ENCODE measurements around the gene MSH2.
"Not testable (repeated sequence)": the region's sequence is repeated elsewhere in the genome, so short reads cannot be mapped to it uniquely, and the experiment has no call there.

The MSH2 gene

DNA sequence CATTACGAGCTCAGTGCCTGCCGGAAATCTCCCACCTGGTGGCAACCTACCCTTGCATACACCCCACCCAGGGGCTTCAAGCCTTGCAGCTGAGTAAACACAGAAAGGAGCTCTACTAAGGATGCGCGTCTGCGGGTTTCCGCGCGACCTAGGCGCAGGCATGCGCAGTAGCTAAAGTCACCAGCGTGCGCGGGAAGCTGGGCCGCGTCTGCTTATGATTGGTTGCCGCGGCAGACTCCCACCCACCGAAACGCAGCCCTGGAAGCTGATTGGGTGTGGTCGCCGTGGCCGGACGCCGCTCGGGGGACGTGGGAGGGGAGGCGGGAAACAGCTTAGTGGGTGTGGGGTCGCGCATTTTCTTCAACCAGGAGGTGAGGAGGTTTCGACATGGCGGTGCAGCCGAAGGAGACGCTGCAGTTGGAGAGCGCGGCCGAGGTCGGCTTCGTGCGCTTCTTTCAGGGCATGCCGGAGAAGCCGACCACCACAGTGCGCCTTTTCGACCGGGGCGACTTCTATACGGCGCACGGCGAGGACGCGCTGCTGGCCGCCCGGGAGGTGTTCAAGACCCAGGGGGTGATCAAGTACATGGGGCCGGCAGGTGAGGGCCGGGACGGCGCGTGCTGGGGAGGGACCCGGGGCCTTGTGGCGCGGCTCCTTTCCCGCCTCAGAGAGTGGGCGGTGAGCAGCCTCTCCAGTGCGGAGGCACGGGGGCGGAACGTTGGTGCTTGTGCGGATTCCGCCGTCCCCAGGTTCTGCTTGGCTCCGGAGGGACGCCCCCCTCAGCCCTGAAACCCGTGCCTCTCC is at the start of gene MSH2:
MSH2 (plus strand) TSS at position 352 of the 804 bp plus-strand sequence; CDS start at position 388, 36 bp downstream.
- DNase-seq (ENCODE audit: low read depth), result peak; percentile 93

DNA sequence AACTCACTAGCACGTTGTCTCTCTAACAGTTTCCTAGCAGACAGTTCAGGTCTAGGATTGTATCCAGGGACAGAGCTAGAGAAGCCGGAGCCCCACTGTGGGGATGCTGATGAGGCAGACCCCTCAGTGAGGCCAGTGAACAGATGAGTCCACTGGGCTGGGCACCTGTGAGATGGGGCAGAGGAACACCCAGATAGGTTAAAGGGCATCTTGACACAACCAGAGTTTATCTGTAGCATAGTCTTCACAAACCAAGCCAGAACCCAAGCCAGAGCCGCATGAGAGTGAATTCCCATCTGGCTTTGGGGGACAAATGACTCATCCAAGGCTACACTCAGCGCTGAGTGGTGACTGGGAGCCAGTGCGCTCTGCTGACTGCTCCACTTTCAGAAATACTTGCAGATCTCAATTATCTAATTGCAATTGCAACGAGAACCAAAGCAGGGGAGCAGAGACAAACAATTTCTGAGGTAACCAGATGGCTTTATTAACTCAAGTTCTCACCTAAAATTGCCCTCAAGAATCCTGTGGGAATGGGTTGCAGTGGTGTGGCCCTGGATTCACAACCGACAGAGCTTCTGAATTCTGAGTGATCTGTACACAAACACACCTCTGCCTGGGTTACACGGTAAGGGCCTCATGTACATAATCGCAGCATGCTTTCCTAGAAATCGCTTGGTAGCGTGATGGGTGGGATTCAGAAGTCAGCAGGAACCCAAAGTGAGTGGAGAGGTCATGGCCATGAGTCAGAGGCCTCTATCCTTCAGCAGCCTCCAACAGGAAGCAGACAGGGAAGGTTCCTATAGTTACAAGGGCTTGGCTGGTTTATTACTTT is 48.7 kb upstream of the MSH2 start:
- peak; percentile 88 for DNase-seq (ENCODE audit: low read depth)

DNA sequence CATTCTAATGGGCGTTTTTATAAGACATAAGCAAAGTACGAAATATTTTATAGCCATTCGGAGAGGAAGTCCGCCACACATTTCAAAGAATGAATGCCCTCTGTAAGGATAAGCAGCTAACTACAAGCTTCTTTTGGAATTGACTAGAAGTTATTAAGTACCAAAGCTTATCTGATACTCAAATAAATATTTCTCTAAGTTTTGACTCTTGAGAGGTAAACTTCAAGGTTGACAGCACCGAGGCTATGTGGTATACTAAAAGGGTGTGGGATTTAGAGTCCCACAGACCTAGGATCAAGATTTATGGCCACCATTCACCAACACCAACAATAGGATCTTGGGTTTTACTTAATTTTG is 48.1 kb upstream of the MSH2 start:
- no peak for DNase-seq (ENCODE audit: low read depth)

DNA sequence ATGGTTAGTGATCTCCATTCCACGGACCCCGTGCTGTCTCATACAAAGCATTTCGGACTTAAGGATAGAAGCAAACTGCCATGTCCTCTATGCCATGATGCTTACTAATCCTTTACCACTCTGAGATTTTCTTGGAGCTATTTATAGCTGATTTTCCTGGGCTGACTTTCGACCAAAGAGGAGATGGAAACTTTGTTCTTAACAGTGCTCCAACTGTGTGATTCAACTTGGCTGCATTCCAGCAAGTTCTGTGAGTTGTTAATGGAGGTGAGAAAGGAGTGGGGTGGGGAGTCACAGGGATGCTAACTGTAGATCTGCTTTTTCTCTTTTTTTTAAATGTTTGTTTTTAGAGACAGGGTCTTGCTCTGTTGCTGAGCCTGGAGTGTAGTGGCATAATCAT is 45.5 kb upstream of the MSH2 start:
- DNase-seq (ENCODE audit: low read depth), result peak; percentile 43

DNA sequence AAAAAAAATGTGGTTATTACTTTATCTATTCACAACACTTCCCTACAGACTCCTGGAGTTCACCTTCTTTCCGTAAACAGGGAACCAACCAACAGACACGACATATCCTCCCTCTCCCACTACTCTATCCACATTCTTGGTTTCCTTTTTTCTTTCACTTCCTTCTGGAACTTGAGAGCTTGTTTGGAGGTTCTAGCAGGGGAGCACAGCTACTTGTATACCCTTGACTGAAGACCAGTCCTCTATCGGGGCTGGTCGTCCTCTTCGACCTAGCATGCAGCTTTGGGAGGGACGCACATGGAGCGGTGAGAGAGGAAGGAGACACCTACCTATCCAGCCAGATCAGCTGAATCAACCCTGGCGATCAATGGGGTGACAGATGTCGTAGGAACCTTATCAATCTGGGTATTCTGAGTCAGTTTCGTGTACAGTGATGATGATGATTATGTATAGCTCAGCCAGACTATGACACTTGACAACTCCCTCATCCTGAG is 43.5 kb upstream of the MSH2 start:
- no peak for DNase-seq (ENCODE audit: low read depth)

DNA sequence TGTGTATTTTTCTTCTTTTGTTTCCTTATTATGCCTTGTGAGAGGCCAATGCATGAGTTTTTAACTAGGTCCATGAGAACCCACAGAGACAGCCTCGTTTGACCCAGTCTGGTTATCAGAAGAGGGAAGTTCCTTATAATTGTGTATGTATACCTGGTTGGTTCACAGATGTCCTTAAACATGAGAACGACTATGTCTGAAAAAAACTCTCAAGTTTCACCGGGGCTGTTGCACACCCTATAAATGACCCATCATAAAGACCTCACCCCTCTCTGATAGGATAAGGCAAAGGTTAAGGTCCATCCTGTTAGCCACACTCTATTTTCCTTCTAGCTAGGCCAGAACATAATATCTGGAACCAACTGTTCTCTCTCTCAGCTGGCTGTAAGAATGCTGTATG is 42.7 kb upstream of the MSH2 start:
- no peak for DNase-seq (ENCODE audit: low read depth)

DNA sequence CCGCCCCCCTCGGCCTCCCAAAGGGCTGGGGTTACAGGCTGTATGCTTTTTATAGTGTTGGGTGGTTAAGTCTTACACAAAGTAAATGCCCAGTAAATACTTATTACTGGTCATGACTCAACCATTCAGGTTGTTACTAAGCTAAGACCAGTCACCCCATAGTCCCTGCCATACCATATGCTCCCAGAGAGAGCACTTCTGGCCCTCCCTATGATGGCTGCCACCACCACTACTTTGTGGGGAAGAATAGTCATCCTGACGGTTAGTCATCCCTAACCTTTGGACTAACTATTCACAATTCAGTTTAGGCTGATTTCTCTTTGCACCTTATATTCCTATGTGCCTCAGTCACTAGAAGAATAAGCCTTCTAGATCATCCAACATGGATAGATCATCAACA is 42.0 kb upstream of the MSH2 start:
- DNase-seq (ENCODE audit: low read depth), result peak; percentile 98

DNA sequence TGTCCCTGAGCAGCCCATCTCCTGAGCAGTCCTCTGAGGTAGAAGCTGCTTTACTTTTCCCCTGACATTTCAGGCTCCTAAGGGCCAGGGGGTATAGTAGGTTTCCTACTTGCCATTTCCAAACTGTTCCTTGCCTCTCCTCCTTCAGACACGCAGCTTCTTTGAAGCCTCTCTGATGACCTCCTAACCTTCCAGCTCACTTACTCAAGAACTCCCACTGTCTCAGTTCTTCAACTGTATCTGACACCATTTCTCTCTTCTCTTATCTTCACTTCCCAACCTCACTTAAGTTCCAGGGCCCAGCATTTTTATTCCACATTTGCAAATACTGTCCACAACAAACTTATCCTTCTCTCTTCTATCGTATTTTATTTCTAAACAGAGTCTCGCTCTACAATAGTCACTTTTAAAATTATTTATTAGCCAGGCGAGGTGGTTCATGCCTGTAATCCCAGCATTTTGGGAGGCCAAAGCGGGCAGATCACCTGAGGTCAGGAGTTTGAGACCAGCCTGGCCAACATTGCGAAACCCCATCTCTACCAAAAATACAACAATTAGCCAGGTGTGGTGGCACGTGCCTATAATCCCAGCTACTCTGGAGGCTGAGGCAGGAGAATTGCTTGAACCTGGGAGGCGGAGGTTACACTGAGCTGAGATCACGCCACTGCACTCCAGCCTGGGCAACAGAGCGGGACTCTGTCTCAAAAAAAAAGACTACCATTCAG is 41.3 kb upstream of the MSH2 start:
- not testable (repeated sequence) for DNase-seq (ENCODE audit: low read depth)

DNA sequence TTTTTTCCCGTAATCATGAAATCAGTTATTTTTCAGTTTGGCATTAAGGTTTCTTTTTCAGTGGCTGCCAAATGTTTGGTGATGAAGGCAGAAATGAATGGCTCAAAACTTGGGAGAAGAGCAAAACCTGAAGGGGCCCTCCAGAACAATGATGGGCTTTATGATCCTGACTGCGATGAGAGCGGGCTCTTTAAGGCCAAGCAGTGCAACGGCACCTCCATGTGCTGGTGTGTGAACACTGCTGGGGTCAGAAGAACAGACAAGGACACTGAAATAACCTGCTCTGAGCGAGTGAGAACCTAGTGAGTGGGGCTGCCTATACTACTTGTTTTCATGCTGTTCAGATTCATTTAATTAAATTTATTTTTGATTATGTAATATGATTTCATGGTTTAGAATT is 29.2 kb upstream of the MSH2 start:
- DNase-seq (ENCODE audit: low read depth), result peak; percentile 33

DNA sequence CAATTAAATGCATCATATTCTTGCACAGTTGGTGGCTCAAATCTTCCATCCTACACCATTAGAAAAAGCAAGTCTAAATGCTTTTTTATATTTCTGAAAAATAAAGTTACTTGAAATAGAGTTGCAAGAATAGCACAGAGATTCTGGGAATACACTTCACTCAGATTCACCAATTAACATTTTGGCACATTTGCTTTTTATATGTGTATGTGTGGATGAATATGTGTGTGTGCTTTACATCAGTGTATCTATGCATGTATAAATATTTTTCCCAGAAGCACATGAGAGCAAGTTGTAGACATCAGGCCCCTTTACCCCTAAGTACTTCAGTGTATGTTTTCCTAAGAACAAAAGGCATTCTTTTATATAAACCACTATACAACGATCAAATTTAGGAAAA is 27.6 kb upstream of the MSH2 start:
- DNase-seq (ENCODE audit: low read depth), result no peak

DNA sequence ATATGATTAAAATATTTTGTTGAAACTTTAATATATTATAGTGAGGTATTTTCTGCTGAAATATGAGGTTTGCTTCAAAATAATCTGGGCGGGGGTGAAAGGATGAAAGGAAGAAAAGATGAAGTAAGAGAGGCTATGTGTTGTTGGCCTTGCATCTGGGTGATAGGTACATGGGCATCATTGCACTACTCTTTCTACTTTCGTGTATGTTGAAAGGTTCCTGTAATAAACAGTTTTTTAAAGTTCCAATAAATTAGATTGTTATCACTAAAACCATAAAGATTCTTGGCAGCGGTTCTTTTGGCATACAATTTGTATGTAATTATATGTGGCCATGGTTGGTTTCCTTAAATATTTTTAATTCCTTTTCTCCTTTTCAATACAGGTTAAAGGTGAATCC is 23.6 kb upstream of the MSH2 start:
- no peak for DNase-seq (ENCODE audit: low read depth)

DNA sequence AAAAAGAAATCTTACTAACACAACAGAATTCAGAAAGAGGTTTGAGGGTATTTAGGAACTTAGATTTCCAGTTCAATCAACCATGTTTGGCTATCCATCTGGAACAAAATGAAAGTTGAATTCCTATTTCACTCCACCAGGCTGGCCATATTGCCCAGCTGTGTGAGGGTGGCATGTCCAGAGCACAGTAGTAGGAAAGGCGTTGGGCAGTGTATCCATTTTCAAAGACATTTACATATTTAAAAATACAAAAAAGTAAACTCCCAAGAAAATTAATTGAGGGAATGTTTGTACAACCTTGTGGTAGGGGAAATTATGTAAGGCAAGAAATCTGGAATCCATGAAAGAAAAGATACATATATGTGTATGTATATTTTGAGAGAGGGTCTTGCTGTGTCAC is 21.5 kb upstream of the MSH2 start:
- no peak for DNase-seq (ENCODE audit: low read depth)

DNA sequence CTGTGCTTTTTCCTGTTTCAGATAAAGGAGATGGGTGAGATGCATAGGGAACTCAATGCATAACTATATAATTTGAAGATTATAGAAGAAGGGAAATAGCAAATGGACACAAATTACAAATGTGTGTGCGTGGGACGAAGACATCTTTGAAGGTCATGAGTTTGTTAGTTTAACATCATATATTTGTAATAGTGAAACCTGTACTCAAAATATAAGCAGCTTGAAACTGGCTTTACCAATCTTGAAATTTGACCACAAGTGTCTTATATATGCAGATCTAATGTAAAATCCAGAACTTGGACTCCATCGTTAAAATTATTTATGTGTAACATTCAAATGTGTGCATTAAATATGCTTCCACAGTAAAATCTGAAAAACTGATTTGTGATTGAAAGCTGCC is 16.4 kb upstream of the MSH2 start:
- DNase-seq (ENCODE audit: low read depth), result no peak

DNA sequence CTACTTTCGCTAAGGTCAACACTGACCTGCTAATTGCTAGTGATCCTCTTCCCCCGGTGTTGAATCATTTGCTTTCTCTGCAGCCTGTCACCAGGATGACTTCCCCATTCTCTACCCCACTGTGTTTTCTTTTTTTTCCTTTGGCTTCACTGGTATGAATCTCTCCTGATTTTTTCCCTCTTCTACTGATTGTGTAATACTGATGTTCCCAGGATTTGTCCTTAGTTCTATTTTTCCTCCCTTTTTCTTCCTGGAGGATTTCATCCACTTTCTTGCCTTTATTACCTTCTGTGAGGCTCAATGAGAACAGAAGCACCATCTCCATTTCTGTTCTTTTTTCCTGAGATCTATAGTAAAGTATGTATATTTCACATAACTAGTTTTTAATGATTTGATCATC is 14.1 kb upstream of the MSH2 start:
- no peak for DNase-seq (ENCODE audit: low read depth)

DNA sequence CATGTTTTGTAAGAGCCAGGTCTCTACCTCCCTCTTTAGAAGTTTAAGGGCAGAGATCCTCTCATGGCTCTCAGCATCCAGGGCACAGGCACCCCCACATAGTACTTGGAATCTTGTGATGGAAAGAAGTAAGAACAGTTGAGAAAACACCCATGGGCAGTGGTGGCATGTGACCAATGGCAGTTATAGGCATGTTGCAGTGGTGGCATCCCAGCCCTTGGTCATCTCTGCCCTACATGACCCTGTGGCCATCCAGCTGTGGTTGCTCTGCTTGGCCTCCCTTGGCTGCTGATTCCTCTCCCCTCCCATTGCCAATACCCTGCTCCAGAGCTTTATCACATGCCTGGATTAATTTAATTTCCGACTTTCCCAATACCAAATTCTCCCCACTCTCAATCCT is 13.3 kb upstream of the MSH2 start:
- no peak for DNase-seq (ENCODE audit: low read depth)

DNA sequence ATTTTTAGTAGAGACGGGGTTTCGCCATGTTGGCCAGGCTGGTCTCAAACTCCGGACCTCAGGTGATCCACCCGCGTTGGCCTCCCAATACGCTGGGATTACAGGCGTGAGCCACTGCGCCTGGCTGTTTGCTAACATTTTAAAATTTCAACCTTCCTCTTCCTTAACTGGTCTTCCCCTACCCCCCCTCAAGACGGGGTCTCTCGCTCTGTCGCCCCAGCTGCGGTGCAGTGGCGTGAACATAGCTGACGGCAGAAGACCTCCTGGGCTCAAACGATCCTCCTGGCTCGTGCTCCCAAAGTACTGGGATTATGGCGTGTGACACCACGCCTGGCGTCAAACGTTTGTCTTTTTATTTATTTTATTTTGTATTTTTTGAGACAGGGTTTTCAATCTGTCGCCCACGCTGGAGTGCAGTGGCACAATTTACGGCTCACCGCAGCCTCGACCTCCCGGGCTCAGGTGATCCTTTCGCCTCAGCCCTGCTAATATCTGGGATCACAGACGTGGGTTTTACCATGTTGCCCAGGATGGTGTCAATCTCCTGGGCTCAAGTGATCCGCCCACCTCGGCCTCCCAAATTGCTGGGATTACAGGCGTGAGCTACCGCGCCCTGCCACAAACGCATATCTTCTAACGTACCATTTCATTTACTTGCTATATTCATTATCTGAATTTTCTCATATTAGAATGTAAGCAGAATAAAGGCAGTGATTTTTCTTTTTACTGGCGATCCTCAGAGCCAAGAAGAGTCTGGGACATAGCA is 984 bp upstream of the MSH2 start:
- DNase-seq (ENCODE audit: low read depth), result no peak

DNA sequence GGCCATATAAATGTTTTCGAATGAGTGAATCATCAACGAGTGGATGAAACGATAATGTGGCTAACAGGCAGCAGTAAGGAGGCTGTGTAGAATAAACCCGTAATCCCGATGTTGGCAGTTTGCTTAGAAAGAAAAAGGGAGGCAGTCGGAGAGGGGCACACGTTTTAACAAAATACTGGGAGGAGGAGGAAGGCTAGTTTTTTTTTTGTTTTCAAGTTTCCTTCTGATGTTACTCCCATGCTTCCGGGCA is 476 bp upstream of the MSH2 start:
- DNase-seq (ENCODE audit: low read depth), result peak; percentile 59

DNA sequence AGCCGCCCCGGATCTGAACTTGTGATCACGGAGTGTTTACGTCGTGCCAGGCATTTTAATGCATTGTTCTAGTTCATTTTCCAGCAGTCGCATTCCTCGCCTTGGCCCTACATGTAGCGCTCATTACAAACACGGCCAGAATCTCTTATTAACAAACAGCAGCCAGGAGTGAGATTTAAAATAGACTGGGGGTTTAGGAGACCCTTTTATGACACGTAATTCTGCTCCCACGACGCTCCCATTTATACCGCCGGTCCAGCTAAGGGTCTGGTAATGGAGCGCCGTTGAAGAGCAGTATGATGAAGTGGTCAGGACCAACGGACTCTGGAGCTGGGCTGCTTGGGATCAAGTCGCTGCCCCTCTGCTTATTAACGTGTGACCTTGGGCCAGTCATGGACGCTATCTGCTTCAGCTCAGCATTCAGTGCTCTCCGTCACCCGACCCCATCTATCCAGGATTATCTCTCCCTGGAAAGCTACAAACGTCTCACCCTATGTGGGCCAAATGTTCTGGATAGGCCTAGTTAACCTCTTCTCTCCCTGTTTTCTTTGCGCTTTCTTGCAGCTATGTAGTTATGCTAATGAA is 745 bp downstream of the MSH2 start:
- DNase-seq (ENCODE audit: low read depth), result peak; percentile 38

DNA sequence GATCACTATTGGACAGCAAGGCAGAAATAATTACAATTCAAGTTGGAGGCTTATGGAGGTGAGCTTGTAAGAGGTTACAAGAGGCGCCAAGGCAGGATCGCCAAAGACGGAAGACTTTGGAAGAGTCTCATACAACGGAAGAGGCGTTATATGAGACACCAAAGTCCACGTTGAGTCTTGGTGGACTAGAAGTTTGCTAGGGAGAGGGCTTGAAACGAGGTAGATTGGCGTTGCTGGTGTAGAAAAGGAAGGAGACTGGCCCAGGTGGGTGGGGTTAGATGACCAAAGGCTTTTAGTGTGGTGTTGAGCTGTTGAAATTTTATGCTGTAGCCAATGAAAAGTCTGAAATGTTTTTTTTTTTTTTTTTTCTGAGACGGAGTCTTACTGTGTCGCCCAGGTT is 1.4 kb downstream of the MSH2 start:
- DNase-seq (ENCODE audit: low read depth), result no peak

DNA sequence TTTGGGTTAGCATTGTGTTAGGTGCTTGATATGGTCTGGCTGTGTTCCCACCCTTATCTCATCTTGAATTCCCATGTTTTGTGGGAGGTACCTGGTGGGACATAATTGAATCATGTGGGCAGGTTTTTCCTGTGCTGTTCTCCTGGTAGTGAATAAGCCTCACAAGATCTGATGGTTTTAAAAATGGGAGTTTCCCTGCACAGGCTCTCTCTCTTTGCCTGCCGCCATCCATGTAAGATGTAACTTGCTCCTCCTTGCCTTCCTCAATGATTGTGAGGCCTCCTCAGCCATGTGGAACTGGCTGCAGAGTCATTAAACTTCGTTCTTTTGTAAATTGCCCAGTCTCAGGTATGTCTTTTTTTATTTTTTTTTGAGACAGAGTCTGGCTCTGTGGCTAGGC is 2.8 kb downstream of the MSH2 start:
- DNase-seq (ENCODE audit: low read depth), result no peak

DNA sequence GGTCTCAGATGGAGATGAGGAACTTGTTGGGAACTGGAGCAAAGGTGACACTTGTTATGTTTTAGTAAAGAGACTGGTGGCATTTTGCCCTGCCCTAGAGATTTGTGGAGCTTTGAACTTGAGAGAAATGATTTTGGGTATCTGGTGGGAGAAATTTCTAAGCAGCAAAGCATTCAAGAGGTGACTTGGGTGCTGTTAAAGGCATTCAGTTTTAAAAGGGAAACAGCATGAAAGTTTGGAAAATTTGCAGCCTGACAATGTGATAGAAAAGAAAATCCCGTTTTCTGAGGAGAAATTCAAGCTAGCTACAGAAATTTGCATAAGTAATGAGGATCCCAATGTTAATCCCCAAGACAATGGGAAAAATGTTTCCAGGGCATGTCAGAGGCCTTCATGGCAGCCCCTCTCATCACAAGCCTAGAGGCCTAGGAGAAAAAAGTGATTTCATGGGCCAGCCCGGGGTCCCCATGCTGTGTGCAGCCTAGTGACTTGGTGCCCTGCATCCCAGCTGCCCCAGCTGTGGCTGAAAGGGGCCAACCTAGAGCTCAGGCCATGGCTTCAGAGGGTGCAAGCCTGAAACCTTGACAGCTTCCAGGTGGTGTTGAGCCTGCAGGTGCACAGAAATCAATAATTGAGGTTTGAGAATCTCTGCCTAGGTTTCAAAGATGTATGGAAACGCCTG is 3.8 kb downstream of the MSH2 start:
- DNase-seq (ENCODE audit: low read depth), result not testable (repeated sequence)

Data from ELR (cell line).